Heart right ventricle (tissue), 16 donors: ENCODE results near the gene HLA-B. TPM values are rescaled to one million over a fixed set of nuclear protein-coding genes. Genes with fewer than 3 reads are reported as not detected.

Source experiments
- ATAC-seq, 8 donors: fragments of 200-7000 bp; cut with Tn5 transposase; one replicate each; pipeline ENCODE4 v1.9.1; 2020; ENCODE audit warnings: mild to moderate bottlenecking in 8 of 8, moderate library complexity in 8 of 8, moderate number of reproducible peaks in 1 of 8
- DNase-seq, 2 donors: peaks; one replicate each; pipeline ENCODE4 v3.0.0-alpha.2; 2020
- H3K27ac ChIP-seq, 10 donors: fragments of 200-600 bp; sonication (generic) in 2 of 10; one replicate each; pipeline versions ENCODE4 v1.5.0 to v1.8.0; 2020 to 2022; ENCODE audit warnings: mild to moderate bottlenecking in 3 of 10
- H3K27me3 ChIP-seq, 7 donors: fragments of 200-600 bp; one replicate each; pipeline ENCODE4 v1.8.0; 2021 to 2022; ENCODE audit warnings: mild to moderate bottlenecking in 2 of 7
- H3K36me3 ChIP-seq, 9 donors: fragments of 200-600 bp; sonication (generic) in 1 of 9; one replicate each; pipeline versions ENCODE4 v1.5.0 to v1.8.0; 2020 to 2022; ENCODE audit warnings: mild to moderate bottlenecking in 2 of 9
- H3K4me1 ChIP-seq, 9 donors: fragments of 200-600 bp; sonication (generic) in 1 of 9; one replicate each; pipeline versions ENCODE4 v1.5.0 to v1.8.0; 2020 to 2022; ENCODE audit warnings: mild to moderate bottlenecking in 4 of 9
- H3K4me3 ChIP-seq, 10 donors: fragments of 200-600 bp; sonication (generic) in 2 of 10; one replicate each; pipeline versions ENCODE4 v1.5.0 to v1.8.0; 2020 to 2022; ENCODE audit warnings: mild to moderate bottlenecking in 7 of 10, moderate library complexity in 2 of 10
- H3K9me3 ChIP-seq, 11 donors: fragments of 200-600 bp in 10 of 11; sonication (generic) in 2 of 11; one replicate each; pipeline versions ENCODE4 v1.5.0 to v1.8.0; 2013 to 2022; ENCODE audit warnings: mild to moderate bottlenecking in 2 of 11, control low read depth in 1 of 11, moderate library complexity in 1 of 11
- CTCF ChIP-seq, 9 donors: fragments of 200-600 bp; sonication (generic) in 2 of 9; IDR thresholded peaks; one replicate each; pipeline versions ENCODE4 v1.5.0 to v1.8.0; 2021 to 2022; ENCODE audit warnings: antibody characterized with exemption in 9 of 9, mild to moderate bottlenecking in 5 of 9, moderate library complexity in 1 of 9
- WGBS, 2 donors: extraction: QIAGEN DNeasy Blood & Tissue Kit; methylation state at CpG; one replicate each; pipeline ENCODE4 v1.1.7; 2013; ENCODE audit warnings: inconsistent platforms in 1 of 2; 5-methylcytosine and 5-hydroxymethylcytosine counted together
- intact Hi-C, 10 donors: fragments of 100-400 bp; cut with DNase I; formaldehyde crosslinking; loops; one replicate each; pipeline versions ENCODE4 v1.11.1 to v1.14.2; 2022
- polyA plus RNA-seq, 2 donors: library from polyadenylated mRNA; stranded (reverse); fragments of 200-250 nt; gene quantifications; one replicate each; pipeline ENCODE4 v1.2.3, GENCODE V29; 2013
- total RNA-seq, 10 donors: library from RNA; stranded (reverse); fragmentation: NEBNext Ultra II Directional in 3 of 10; extraction: Animal tissue kit (Norgen Biotek cat#: 25700) in 3 of 10; gene quantifications; one replicate each; pipeline versions ENCODE4 v1.2.1 to v1.2.4, GENCODE V29; 2021 to 2023
- donor health status: Arrhythmogenic right ventricular cardiomyopathy.
- donor health status: ischemic (EF 13 %, LVEDD 7.1; RV severe dilation, severe dysfunction).
- donor health status: healthy with polysubstance abuse.
- donor health status: DM: no; HTN: yes; CAD: no.
- donor health status: DM: no; HTN: no; CAD: no.
- donor health status: ischemic (EF 25% LVEDD 6.9; RV normal size, moderate dysfunction).
- donor health status: ischemic (EF 25% LVEDD 5.7; RV mildly dilated, moderate dysfunction).
- donor health status: healthy.
- donor health status: DM: yes; HTN: yes; CAD: no.
- donor health status: Ischemic cardiomyopathy.
- donor health status: ischemic (EF 35%, LVEDD 5.7; RV mildly dilated, moderate dysfunction).
- donor health status: nonischemic (EF 11% LVEDD 7.7; RV severe dilation, severe dysfunction).
- donor health status: DM: yes; HTN: yes; CAD: no.
- donor health status: PGD.
- donor health status: ischemic (EF 29% LVEDD 5.4; RV normal size, mild dysfunction).
- donor health status: nonischemic (EF 23%, LVEDD 6.1; RV moderate dilation, normal function).

Gene HLA-B
- total and polyA plus RNA-seq, 12 donors, result 252 to 2,676 (median 408) TPM

- no peak for DNase-seq
- intact Hi-C loops, result no loop called here
- ATAC-seq, result no peak
- Histone ChIP-seq H3K27me3 (peaks cover 0 to 26% (median 4%) of the 10 kb centered on the region in 7 donors), H3K9me3 (peaks cover 0 to 3% (median 0%) of the 10 kb centered on the region in 11 donors), H3K27ac (no peak overlapping the region), H3K4me3 (no peak overlapping the region), H3K4me1 (no peaks in the 10 kb centered on the region), H3K36me3 (no peaks in the 10 kb centered on the region)
- no peak for TF ChIP-seq CTCF (IDR thresholded peaks at IDR 0.05)
Measured at GRCh38 chr6:31321820-31322219, 35.2 kb downstream of the HLA-B start.

GRCh38 chr6:31321005-31321707, 35.8 kb downstream of the HLA-B start:
- H3K9me3 ChIP-seq, result no peaks in the 10 kb centered on the region
- intact Hi-C loops, result no loop called here
- H3K4me3 ChIP-seq, result no peak overlapping the region
- H3K36me3 ChIP-seq, result no peaks in the 10 kb centered on the region
- ATAC-seq (no peak), DNase-seq (no peak)
- whole genome bisulfite sequencing, 2 donors, result 38 to 45% methylated on average over 1 of the region's 1 CpG
- H3K27ac ChIP-seq, result no peak overlapping the region
- H3K27me3 ChIP-seq, result peaks cover 0 to 29% (median 5%) of the 10 kb centered on the region in 7 donors
- no peak for TF ChIP-seq CTCF (IDR thresholded peaks at IDR 0.05)
- no peaks in the 10 kb centered on the region for H3K4me1 ChIP-seq

- no peak overlapping the region for H3K4me3 ChIP-seq
- no peaks in the 10 kb centered on the region for H3K36me3 ChIP-seq
- intact Hi-C loops, result no loop called here
- TF ChIP-seq CTCF (IDR thresholded peaks at IDR 0.05), result no peak
- WGBS, 2 donors, result 45 to 73% methylated on average over 2 of the region's 2 CpGs
- no peak for DNase-seq
- H3K27ac ChIP-seq, result no peak overlapping the region
- no peak for ATAC-seq
- no peaks in the 10 kb centered on the region for H3K4me1 ChIP-seq
- H3K27me3 ChIP-seq, result peaks cover 0 to 69% (median 19%) of the 10 kb centered on the region in 7 donors
- no peaks in the 10 kb centered on the region for H3K9me3 ChIP-seq
Measured at GRCh38 chr6:31317036-31317435, 39.9 kb downstream of the HLA-B start.

GRCh38 chr6:31309641-31310040, 47.3 kb downstream of the HLA-B start:
- WGBS, 2 donors, result 77 to 86% methylated on average over 2 of the region's 2 CpGs
- Histone ChIP-seq H3K9me3 (no peaks in the 10 kb centered on the region), H3K27ac (no peak overlapping the region), H3K4me1 (peaks cover 0 to 15% (median 9%) of the 10 kb centered on the region in 9 donors), H3K36me3 (no peaks in the 10 kb centered on the region), H3K27me3 (peaks cover 4 to 83% (median 50%) of the 10 kb centered on the region in 7 donors), H3K4me3 (no peak overlapping the region)
- DNase-seq, result no peak
- intact Hi-C loops, result no loop called here
- TF ChIP-seq CTCF (IDR thresholded peaks at IDR 0.05), result no peak
- ATAC-seq, result no peak
